ENCODE measurements around the gene FAM210A.
"Not testable (repeated sequence)": the region's sequence is repeated elsewhere in the genome, so short reads cannot be mapped to it uniquely, and the experiment has no call there.

FAM210A gene

GRCh38 chr18:13696961-13697360 is 29.4 kb downstream of the FAM210A start:
- Histone ChIP-seq H3K36me3 (replicated peaks; ENCODE audit: insufficient read depth, low read length) (peaks cover 4% of the 10 kb centered on the region; the same call in 1 of the 2 replicates), H3K9me2 (replicated peaks; ENCODE audit: insufficient read depth, low read length) (no peaks in the 10 kb centered on the region), H3K4me1 (ENCODE audit: low read length) (no peaks in the 10 kb centered on the region), H4K20me1 (ENCODE audit: insufficient read depth, low read length) (no peaks in the 10 kb centered on the region), H2AFZ (ENCODE audit: low read length) (no peak overlapping the region), H3K27me3 (replicated peaks; ENCODE audit: insufficient read depth, low read length) (no peaks in the 10 kb centered on the region), H3K9ac (ENCODE audit: low read length) (no peak overlapping the region), H3K27ac (ENCODE audit: low read length) (no peak overlapping the region), H3K4me3 (ENCODE audit: low read length) (no peak overlapping the region), H3K79me2 (ENCODE audit: low read length) (peaks cover 64% of the 10 kb centered on the region), H3F3A (ENCODE audit: insufficient read depth, low read length) (no peaks in the 10 kb centered on the region), H3K4me2 (ENCODE audit: low read depth, low read length) (no peak overlapping the region), H3K9me3 (replicated peaks; ENCODE audit: insufficient read depth, low read length) (no peaks in the 10 kb centered on the region)
- no peak for DNase-seq
- TF ChIP-seq EZH2phosphoT487 (IDR thresholded peaks at IDR 0.05; ENCODE audit: low read length) = no peak
- TF ChIP-seq EZH2 (optimal IDR thresholded peaks at IDR 0.05; ENCODE audit: low read depth, low read length) = no peak
- no peak for TF ChIP-seq CTCF (IDR thresholded peaks at IDR 0.05; ENCODE audit: low read length)

- not testable (repeated sequence) for H2AFZ ChIP-seq (ENCODE audit: low read length); H3F3A ChIP-seq (ENCODE audit: insufficient read depth, low read length); DNase-seq; H4K20me1 ChIP-seq (ENCODE audit: insufficient read depth, low read length); H3K27me3 ChIP-seq (replicated peaks; ENCODE audit: insufficient read depth, low read length); H3K4me1 ChIP-seq (ENCODE audit: low read length); H3K9ac ChIP-seq (ENCODE audit: low read length); H3K36me3 ChIP-seq (replicated peaks; ENCODE audit: insufficient read depth, low read length); H3K9me3 ChIP-seq (replicated peaks; ENCODE audit: insufficient read depth, low read length); H3K4me3 ChIP-seq (ENCODE audit: low read length); H3K27ac ChIP-seq (ENCODE audit: low read length); H3K4me2 ChIP-seq (ENCODE audit: low read depth, low read length); H3K9me2 ChIP-seq (replicated peaks; ENCODE audit: insufficient read depth, low read length)
- H3K79me2 ChIP-seq (ENCODE audit: low read length) = peaks cover 57% of the 10 kb centered on the region
Observed at GRCh38 chr18:13695337-13695736, 31.0 kb downstream of the FAM210A start.

GRCh38 chr18:13690060-13690459 is 36.3 kb downstream of the FAM210A start:
- not testable (repeated sequence) for H3F3A ChIP-seq (ENCODE audit: insufficient read depth, low read length); H3K27me3 ChIP-seq (replicated peaks; ENCODE audit: insufficient read depth, low read length); H4K20me1 ChIP-seq (ENCODE audit: insufficient read depth, low read length); H3K4me3 ChIP-seq (ENCODE audit: low read length); H3K9ac ChIP-seq (ENCODE audit: low read length); H3K9me3 ChIP-seq (replicated peaks; ENCODE audit: insufficient read depth, low read length); H3K27ac ChIP-seq (ENCODE audit: low read length); H3K9me2 ChIP-seq (replicated peaks; ENCODE audit: insufficient read depth, low read length); DNase-seq; H3K36me3 ChIP-seq (replicated peaks; ENCODE audit: insufficient read depth, low read length); H2AFZ ChIP-seq (ENCODE audit: low read length); H3K4me1 ChIP-seq (ENCODE audit: low read length); H3K4me2 ChIP-seq (ENCODE audit: low read depth, low read length)
- peaks cover 63% of the 10 kb centered on the region for H3K79me2 ChIP-seq (ENCODE audit: low read length)

- no peaks in the 10 kb centered on the region for H3K9me2 ChIP-seq (replicated peaks; ENCODE audit: insufficient read depth, low read length)
- no peaks in the 10 kb centered on the region for H3K36me3 ChIP-seq (replicated peaks; ENCODE audit: insufficient read depth, low read length)
- no peaks in the 10 kb centered on the region for H3K4me1 ChIP-seq (ENCODE audit: low read length)
- no peak overlapping the region for H2AFZ ChIP-seq (ENCODE audit: low read length)
- H3K27ac ChIP-seq (ENCODE audit: low read length) = no peak overlapping the region
- TF ChIP-seq EZH2 (optimal IDR thresholded peaks at IDR 0.05; ENCODE audit: low read depth, low read length) (no peak), CTCF (IDR thresholded peaks at IDR 0.05; ENCODE audit: low read length) (no peak), EZH2phosphoT487 (IDR thresholded peaks at IDR 0.05; ENCODE audit: low read length) (no peak)
- no peak for DNase-seq
- no peak overlapping the region for H3K9ac ChIP-seq (ENCODE audit: low read length)
- H3K4me2 ChIP-seq (ENCODE audit: low read depth, low read length) = no peak overlapping the region
- H3K27me3 ChIP-seq (replicated peaks; ENCODE audit: insufficient read depth, low read length) = no peaks in the 10 kb centered on the region
- H3K79me2 ChIP-seq (ENCODE audit: low read length) = peaks cover 75% of the 10 kb centered on the region
- no peaks in the 10 kb centered on the region for H3K9me3 ChIP-seq (replicated peaks; ENCODE audit: insufficient read depth, low read length)
- H4K20me1 ChIP-seq (ENCODE audit: insufficient read depth, low read length) = peaks cover 13% of the 10 kb centered on the region; the same call in 1 of the 2 replicates
- H3K4me3 ChIP-seq (ENCODE audit: low read length) = no peak overlapping the region
- H3F3A ChIP-seq (ENCODE audit: insufficient read depth, low read length) = no peaks in the 10 kb centered on the region; the same call in 1 of the 2 replicates
Observed at GRCh38 chr18:13688191-13689136, 37.9 kb downstream of the FAM210A start.
